Panc1 (cell line): Measurements from ENCODE around the gene AGTPBP1. TPM values are rescaled to one million over a fixed set of nuclear protein-coding genes. Genes with fewer than 3 reads are reported as not detected.

Source experiments
- ATAC-seq: fragments of 200-7000 bp; cut with Tn5 transposase; 2 replicates; pipeline ENCODE4 v1.9.1; 2020; ENCODE audit warnings: mild to moderate bottlenecking, moderate library complexity
- BruUV-seq: library from RNA; stranded (reverse); fragments of 400-500 nt; replicated peaks from 2 replicates; lab custom pipeline; 2021; lab: Mats Ljungman, UMichigan
- CTCF ChIA-PET: fragments of 300-600 bp; sonication (Branson Sonifier 250); formaldehyde crosslinking; loops from one replicate; lab custom pipeline; 2022; ENCODE audit warnings: antibody characterized with exemption; lab: Charles Lee
- POLR2A ChIA-PET: fragments of 300-600 bp; sonication (Branson Sonifier 250); formaldehyde crosslinking; loops from one replicate; lab custom pipeline; 2022; ENCODE audit warnings: antibody characterized with exemption; lab: Charles Lee
- DNase-seq: peaks from one replicate; pipeline ENCODE4 v3.0.0-alpha.2; 2010; ENCODE audit warnings: low read depth, low spot score
- H3K27ac ChIP-seq: 2 replicates; pipeline ENCODE4 v1.5.1; 2011; ENCODE audit warnings: mild to moderate bottlenecking, low read length, inconsistent platforms
- H3K27me3 ChIP-seq: fragments of 200-500 bp; sonication (Bioruptor generic); 2 replicates; pipeline ENCODE4 v1.6.0; 2014; ENCODE audit warnings: low read length, inconsistent platforms; ENCODE audit not compliant: control insufficient read depth, insufficient read depth
- H3K36me3 ChIP-seq: fragments of 200-500 bp; sonication (Bioruptor generic); 2 replicates; pipeline ENCODE4 v1.5.1; 2014; ENCODE audit warnings: inconsistent platforms, mild to moderate bottlenecking, low read length, moderate library complexity; ENCODE audit not compliant: control insufficient read depth, insufficient read depth
- H3K4me1 ChIP-seq: 2 replicates; pipeline ENCODE4 v1.5.1; 2011; ENCODE audit warnings: inconsistent platforms, mild to moderate bottlenecking, low read length, moderate library complexity; ENCODE audit not compliant: control insufficient read depth, insufficient read depth
- H3K4me3 ChIP-seq, 2 experiments: 2 replicates each; pipeline ENCODE4 v1.5.1; 2011 to 2012; ENCODE audit warnings: low read depth in 2 of 2, low read length in 2 of 2, mild to moderate bottlenecking in 2 of 2, inconsistent platforms in 1 of 2, moderate library complexity in 1 of 2
- H3K9me3 ChIP-seq: fragments of 200-500 bp; sonication (Bioruptor generic); 2 replicates; pipeline ENCODE4 v1.5.1; 2014; ENCODE audit warnings: low read depth, mild to moderate bottlenecking, inconsistent platforms, low read length, moderate library complexity; ENCODE audit not compliant: control insufficient read depth, insufficient read depth
- CTCF ChIP-seq: fragments of 450-650 bp; IDR thresholded peaks from 2 replicates; pipeline ENCODE4 v1.5.1; 2017; ENCODE audit warnings: mild to moderate bottlenecking
- POLR2AphosphoS5 ChIP-seq: IDR thresholded peaks from 2 replicates; pipeline ENCODE4 v1.6.1; 2012; ENCODE audit warnings: mild to moderate bottlenecking, low read depth, low read length, moderate library complexity
- REST ChIP-seq, 2 experiments: IDR thresholded peaks; 2 replicates each; pipeline ENCODE4 v1.6.1; 2011 to 2012; ENCODE audit warnings: low read depth in 2 of 2, control low read depth in 1 of 2, low read length in 1 of 2, mild to moderate bottlenecking in 1 of 2, moderate library complexity in 1 of 2; ENCODE audit not compliant: insufficient read depth in 1 of 2
- SIN3A ChIP-seq: IDR thresholded peaks from 2 replicates; pipeline ENCODE4 v1.6.1; 2012; ENCODE audit warnings: low read depth, mild to moderate bottlenecking, low read length, moderate library complexity, borderline replicate concordance; ENCODE audit not compliant: insufficient read depth
- TCF7L2 ChIP-seq: IDR thresholded peaks from 2 replicates; pipeline ENCODE4 v1.6.1; 2011; ENCODE audit warnings: mild to moderate bottlenecking, low read depth, low read length, inconsistent platforms
- in situ Hi-C: cut with HindIII; loops from 2 replicates; pipeline ENCODE4 v1.10.0; 2016; ENCODE audit warnings: low sequenced_read_pairs, low pct_unique_long_range_greater_than_20kb
- intact Hi-C: fragments of 100-400 bp; cut with micrococcal nuclease; formaldehyde crosslinking; loops from one replicate; pipeline ENCODE4 v1.10.0; 2022; ENCODE audit not compliant: unreplicated experiment
- total RNA-seq: library from RNA; stranded (reverse); gene quantifications from one replicate; pipeline ENCODE4 v1.2.1, GENCODE V29; 2021; ENCODE audit not compliant: unreplicated experiment

AGTPBP1 gene
- total RNA-seq, 1 experiment from 2014 or later: 11.6 TPM

GRCh38 chr9:85702726-85703289, 38.9 kb downstream of the AGTPBP1 start:
- no peak for TF ChIP-seq SIN3A
- no peak for TF ChIP-seq TCF7L2
- TF ChIP-seq REST (IDR thresholded peaks at IDR 0.05; ENCODE audit: insufficient read depth in 1 of 2, low read depth in 2 of 2, low read length in 1 of 2): no peak
- TF ChIP-seq POLR2AphosphoS5: no peak
- no peak for TF ChIP-seq CTCF
- intact Hi-C loops: no loop called here
- H3K4me3 ChIP-seq: no peak overlapping the region
- in situ Hi-C loops: no loop called here
- H3K4me1 ChIP-seq: no peaks in the 10 kb centered on the region
- no peaks in the 10 kb centered on the region for H3K9me3 ChIP-seq
- no peaks in the 10 kb centered on the region for H3K36me3 ChIP-seq
- ChIA-PET POLR2A (no interaction called here), CTCF (no interaction called here)
- BruUV-seq: no TSS peak
- ATAC-seq (no peak), DNase-seq (no peak)
- no peaks in the 10 kb centered on the region for H3K27me3 ChIP-seq
- H3K27ac ChIP-seq: no peak overlapping the region

- BruUV-seq: no TSS peak
- Histone ChIP-seq H3K4me1 (no peaks in the 10 kb centered on the region), H3K9me3 (no peaks in the 10 kb centered on the region), H3K4me3 (no peak overlapping the region), H3K27me3 (no peaks in the 10 kb centered on the region), H3K27ac (no peak overlapping the region), H3K36me3 (no peaks in the 10 kb centered on the region)
- CTCF ChIA-PET: no interaction called here
- POLR2A ChIA-PET: no interaction called here
- intact Hi-C loops: no loop called here
- DNase-seq (no peak), ATAC-seq (no peak)
- in situ Hi-C loops: no loop called here
- TF ChIP-seq CTCF (no peak), SIN3A (no peak), TCF7L2 (no peak), REST (IDR thresholded peaks at IDR 0.05; ENCODE audit: insufficient read depth in 1 of 2, low read depth in 2 of 2, low read length in 1 of 2) (no peak), POLR2AphosphoS5 (no peak)
Measured at GRCh38 chr9:85702191-85702590, 39.6 kb downstream of the AGTPBP1 start.
